HCT116 (cell line): ENCODE data around the gene LRRN2. TPM values are rescaled to one million over a fixed set of nuclear protein-coding genes. Genes with fewer than 3 reads are reported as not detected.

Source experiments
- ATAC-seq: fragments of 200-7000 bp; cut with Tn5 transposase; 2 replicates; pipeline ENCODE4 v1.9.1; 2020; ENCODE audit warnings: mild to moderate bottlenecking, moderate library complexity
- BruUV-seq: library from RNA; stranded (reverse); fragments of 400-500 nt; replicated peaks from 2 replicates; lab custom pipeline; 2021; lab: Mats Ljungman, UMichigan
- CTCF ChIA-PET: fragments of 300-600 bp; sonication (Branson Sonifier 250); formaldehyde crosslinking; loops from one replicate; lab custom pipeline; 2021; ENCODE audit warnings: antibody characterized with exemption; lab: Charles Lee
- POLR2A ChIA-PET: fragments of 300-600, 350-600 bp; sonication (Branson Sonifier 250); formaldehyde crosslinking; loops from one replicate; lab custom pipeline; 2021; ENCODE audit warnings: antibody characterized with exemption; lab: Charles Lee
- RAD21 ChIA-PET, 2 experiments: fragments of 300-600 bp; sonication (Branson Sonifier 250); formaldehyde crosslinking; loops; one replicate each; lab custom pipeline; 2023; ENCODE audit warnings: low total read pairs in 2 of 2; ENCODE audit not compliant: uncharacterized antibody in 2 of 2, unreplicated experiment in 2 of 2, low non-redundant PET in 1 of 2; lab: Charles Lee
- DNase-seq: peaks from one replicate; pipeline ENCODE4 v3.0.0-alpha.2; 2010; ENCODE audit warnings: low read depth, low spot score
- H2AFZ ChIP-seq: fragments of 200-600 bp; shearing (Covaris generic), sonication (generic); 2 replicates; pipeline ENCODE4 v1.6.1; 2017; ENCODE audit warnings: low read depth, mixed run types, mixed read lengths, antibody characterized with exemption, low read length; ENCODE audit not compliant: poor library complexity, severe bottlenecking
- H3K27ac ChIP-seq: 2 replicates; pipeline ENCODE4 v1.5.1; 2012; ENCODE audit warnings: low read depth, low read length
- H3K27me3 ChIP-seq: fragments of 200-600 bp; sonication (generic); 2 replicates; pipeline ENCODE4 v1.6.1; 2016; ENCODE audit warnings: mixed run types, low read length, mixed read lengths; ENCODE audit not compliant: insufficient read depth
- H3K36me3 ChIP-seq, 2 experiments: fragments of 200-500 bp in 1 of 2; fragments of 200-600 bp in 1 of 2; sonication (Bioruptor generic) in 1 of 2; sonication (generic) in 1 of 2; 2 replicates each; pipeline versions ENCODE4 v1.5.1 to v1.6.1; 2014 to 2016; ENCODE audit warnings: low read length in 2 of 2, inconsistent platforms in 1 of 2, mixed read lengths in 1 of 2, mixed run types in 1 of 2; ENCODE audit not compliant: insufficient read depth in 2 of 2, control insufficient read depth in 1 of 2
- H3K4me1 ChIP-seq, 2 experiments: fragments of 200-600 bp in 1 of 2; sonication (generic) in 1 of 2; 2 replicates each; pipeline versions ENCODE4 v1.5.1 to v1.6.1; 2012 to 2017; ENCODE audit warnings: low read length in 2 of 2, inconsistent platforms in 1 of 2, mild to moderate bottlenecking in 1 of 2, mixed read lengths in 1 of 2, mixed run types in 1 of 2, moderate library complexity in 1 of 2; ENCODE audit not compliant: insufficient read depth in 2 of 2, control insufficient read depth in 1 of 2
- H3K4me2 ChIP-seq: fragments of 200-600 bp; sonication (generic); 2 replicates; pipeline ENCODE4 v1.6.1; 2017; ENCODE audit warnings: mixed run types, low read length, mixed read lengths
- H3K4me3 ChIP-seq, 2 experiments: fragments of 200-600 bp in 1 of 2; sonication (generic) in 1 of 2; replicated peaks in 1 of 2; 2 replicates each; pipeline ENCODE4 v1.5.1; 2011 to 2016; ENCODE audit warnings: low read length in 2 of 2, control low read depth in 1 of 2, low read depth in 1 of 2, mild to moderate bottlenecking in 1 of 2, mixed read lengths in 1 of 2, mixed run types in 1 of 2
- H3K79me2 ChIP-seq: fragments of 200-600 bp; sonication (generic); 2 replicates; pipeline ENCODE4 v1.6.1; 2017; ENCODE audit warnings: mild to moderate bottlenecking, mixed run types, low read length, moderate library complexity, mixed read lengths; ENCODE audit not compliant: insufficient read depth
- H3K9ac ChIP-seq: fragments of 200-600 bp; sonication (generic); 2 replicates; pipeline ENCODE4 v1.6.1; 2016; ENCODE audit warnings: low read length, mixed read lengths
- H3K9me2 ChIP-seq: fragments of 200-600 bp; sonication (generic), shearing (Covaris generic); 2 replicates; pipeline ENCODE4 v1.6.1; 2017; ENCODE audit warnings: mixed run types, mild to moderate bottlenecking, moderate library complexity; ENCODE audit not compliant: insufficient read depth
- H3K9me3 ChIP-seq, 2 experiments: fragments of 200-500 bp in 1 of 2; fragments of 200-600 bp in 1 of 2; sonication (Bioruptor generic) in 1 of 2; sonication (generic) in 1 of 2; 2 replicates each; pipeline ENCODE4 v1.6.1; 2014 to 2017; ENCODE audit warnings: low read length in 2 of 2, mixed read lengths in 2 of 2, inconsistent platforms in 1 of 2, low read depth in 1 of 2, mild to moderate bottlenecking in 1 of 2, mixed run types in 1 of 2, moderate library complexity in 1 of 2; ENCODE audit not compliant: control insufficient read depth in 1 of 2, insufficient read depth in 1 of 2
- H4K20me1 ChIP-seq: fragments of 200-600 bp; sonication (generic), shearing (Covaris generic); 2 replicates; pipeline ENCODE4 v1.6.1; 2017; ENCODE audit warnings: mixed run types, mild to moderate bottlenecking, moderate library complexity; ENCODE audit not compliant: insufficient read depth
- CEBPB ChIP-seq: IDR thresholded peaks from 2 replicates; pipeline ENCODE4 v1.6.1; 2012; ENCODE audit warnings: low read depth
- EGR1 ChIP-seq: IDR thresholded peaks from 2 replicates; pipeline ENCODE4 v1.6.1; 2012; ENCODE audit warnings: low read depth
- ELF1 ChIP-seq: IDR thresholded peaks from 2 replicates; pipeline ENCODE4 v1.6.1; 2012; ENCODE audit warnings: low read depth, borderline replicate concordance
- EZH2 ChIP-seq: fragments of 200-600 bp; sonication (generic); IDR thresholded peaks from 2 replicates; pipeline ENCODE4 v1.6.1; 2017; ENCODE audit warnings: antibody characterized with exemption, mixed run types
- EZH2phosphoT487 ChIP-seq: fragments of 200-600 bp; IDR thresholded peaks from 2 replicates; pipeline ENCODE4 v1.6.1; 2018; ENCODE audit warnings: antibody characterized with exemption, borderline replicate concordance
- FOSL1 ChIP-seq: IDR thresholded peaks from 2 replicates; pipeline ENCODE4 v1.6.1; 2012; ENCODE audit warnings: low read depth
- JUND ChIP-seq: IDR thresholded peaks from 2 replicates; pipeline ENCODE4 v1.6.1; 2012
- POLR2A ChIP-seq: IDR thresholded peaks from 2 replicates; pipeline ENCODE4 v1.7.0; 2011; ENCODE audit warnings: borderline replicate concordance; ENCODE audit not compliant: insufficient read depth, insufficient read length; ENCODE audit errors: extremely low read depth
- POLR2AphosphoS5 ChIP-seq: IDR thresholded peaks from 2 replicates; pipeline ENCODE4 v1.6.1; 2011; ENCODE audit warnings: mild to moderate bottlenecking, low read depth, low read length, moderate library complexity
- RAD21 ChIP-seq: IDR thresholded peaks from 2 replicates; pipeline ENCODE4 v1.6.1; 2012; ENCODE audit warnings: low read depth, mild to moderate bottlenecking
- SIN3A ChIP-seq: IDR thresholded peaks from 2 replicates; pipeline ENCODE4 v1.6.1; 2012; ENCODE audit warnings: low read depth
- SP1 ChIP-seq: IDR thresholded peaks from 2 replicates; pipeline ENCODE4 v1.6.1; 2012; ENCODE audit warnings: low read depth
- SRF ChIP-seq: IDR thresholded peaks from 2 replicates; pipeline ENCODE4 v1.6.1; 2012; ENCODE audit warnings: low read depth
- TCF7L2 ChIP-seq: IDR thresholded peaks from 2 replicates; pipeline ENCODE4 v1.7.0; 2011; ENCODE audit warnings: borderline replicate concordance, inconsistent platforms; ENCODE audit not compliant: insufficient read depth, insufficient read length; ENCODE audit errors: extremely low read depth
- YY1 ChIP-seq: IDR thresholded peaks from 2 replicates; pipeline ENCODE4 v1.6.1; 2011; ENCODE audit warnings: low read length, low read depth, moderate library complexity, mild to moderate bottlenecking; ENCODE audit not compliant: insufficient replicate concordance; ENCODE audit errors: extremely low read depth
- ZFX ChIP-seq: fragments of 450-650 bp; IDR thresholded peaks from 2 replicates; pipeline ENCODE4 v1.6.1; 2017
- intact Hi-C: fragments of 100-400 bp; cut with micrococcal nuclease; formaldehyde crosslinking; loops from 2 replicates; pipeline ENCODE4 v1.10.0; 2022
- total RNA-seq: library from RNA; stranded (reverse); gene quantifications from one replicate; pipeline ENCODE4 v1.2.1, GENCODE V29; 2021; ENCODE audit not compliant: unreplicated experiment
- TF ChIP-seq, protein P1 (sequence below), 3 experiments: fragments of 200-600 bp in 1 of 3; sonication (generic) in 1 of 3; IDR thresholded peaks in 2 of 3; conservative IDR thresholded peaks in 1 of 3; 2 replicates each; pipeline ENCODE4 v1.5.1; 2012 to 2017; ENCODE audit warnings: low read depth in 2 of 3, low read length in 2 of 3, antibody characterized with exemption in 1 of 3, borderline replicate concordance in 1 of 3, control low read depth in 1 of 3, mild to moderate bottlenecking in 1 of 3, mixed read lengths in 1 of 3, mixed run types in 1 of 3, moderate library complexity in 1 of 3; ENCODE audit not compliant: insufficient read depth in 1 of 3
- TF ChIP-seq, protein P2 (sequence below): IDR thresholded peaks from 2 replicates; pipeline ENCODE4 v1.6.1; 2012; ENCODE audit warnings: low read depth
- TF ChIP-seq, protein P3 (sequence below): IDR thresholded peaks from 2 replicates; pipeline ENCODE4 v1.6.1; 2012
- TF ChIP-seq, protein P4 (sequence below): IDR thresholded peaks from 2 replicates; pipeline ENCODE4 v1.6.1; 2011; ENCODE audit warnings: mild to moderate bottlenecking, low read length, moderate library complexity; ENCODE audit not compliant: insufficient replicate concordance; ENCODE audit errors: extremely low read depth

The LRRN2 gene
- total RNA-seq, 1 experiment from 2014 or later = 3.2 TPM

DNA sequence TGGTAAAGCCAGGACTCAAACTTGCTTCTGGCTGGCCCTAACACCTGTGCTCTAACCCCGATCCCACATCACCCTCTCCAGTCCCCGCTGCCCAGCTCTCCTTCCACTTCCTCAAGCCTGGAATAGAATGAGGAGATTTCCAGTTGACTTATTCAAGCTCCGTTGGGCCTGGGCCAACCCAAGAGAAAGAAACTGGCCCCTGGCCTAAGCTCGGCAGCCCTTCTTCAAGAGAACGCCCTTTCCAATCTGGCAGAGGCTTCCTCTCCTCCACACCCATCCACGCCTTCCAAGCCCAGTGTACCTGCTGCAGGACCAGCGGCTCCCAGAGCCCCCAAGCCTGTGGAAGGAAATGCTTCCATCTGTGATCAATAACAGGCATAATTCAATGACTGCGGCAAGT is 51.9 kb downstream of the LRRN2 start:
- intact Hi-C loops = no loop called here
- POLR2A ChIA-PET = no interaction called here

More for the DNA sequence above, 51.9 kb downstream of the LRRN2 start:
- no peaks in the 10 kb centered on the region for H3K9me2 ChIP-seq
- no peaks in the 10 kb centered on the region; the same call in 1 of the 2 replicates for H3K27me3 ChIP-seq
- H3K79me2 ChIP-seq = no peaks in the 10 kb centered on the region
- no peaks in the 10 kb centered on the region for H4K20me1 ChIP-seq
- no peak overlapping the region for H3K27ac ChIP-seq
- H3K4me1 ChIP-seq = no peaks in the 10 kb centered on the region
- H3K9ac ChIP-seq = no peak overlapping the region
- H3K9me3 ChIP-seq = no peaks in the 10 kb centered on the region
- TF ChIP-seq, protein P1, sequence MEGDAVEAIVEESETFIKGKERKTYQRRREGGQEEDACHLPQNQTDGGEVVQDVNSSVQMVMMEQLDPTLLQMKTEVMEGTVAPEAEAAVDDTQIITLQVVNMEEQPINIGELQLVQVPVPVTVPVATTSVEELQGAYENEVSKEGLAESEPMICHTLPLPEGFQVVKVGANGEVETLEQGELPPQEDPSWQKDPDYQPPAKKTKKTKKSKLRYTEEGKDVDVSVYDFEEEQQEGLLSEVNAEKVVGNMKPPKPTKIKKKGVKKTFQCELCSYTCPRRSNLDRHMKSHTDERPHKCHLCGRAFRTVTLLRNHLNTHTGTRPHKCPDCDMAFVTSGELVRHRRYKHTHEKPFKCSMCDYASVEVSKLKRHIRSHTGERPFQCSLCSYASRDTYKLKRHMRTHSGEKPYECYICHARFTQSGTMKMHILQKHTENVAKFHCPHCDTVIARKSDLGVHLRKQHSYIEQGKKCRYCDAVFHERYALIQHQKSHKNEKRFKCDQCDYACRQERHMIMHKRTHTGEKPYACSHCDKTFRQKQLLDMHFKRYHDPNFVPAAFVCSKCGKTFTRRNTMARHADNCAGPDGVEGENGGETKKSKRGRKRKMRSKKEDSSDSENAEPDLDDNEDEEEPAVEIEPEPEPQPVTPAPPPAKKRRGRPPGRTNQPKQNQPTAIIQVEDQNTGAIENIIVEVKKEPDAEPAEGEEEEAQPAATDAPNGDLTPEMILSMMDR (IDR thresholded peaks at IDR 0.05 in 2 of 3, conservative IDR thresholded peaks at IDR 0.05 in 1 of 3; ENCODE audit: borderline replicate concordance in 1 of 3, insufficient read depth in 1 of 3, low read depth in 2 of 3, low read length in 2 of 3) = no peak
- TF ChIP-seq FOSL1 = no peak
- TF ChIP-seq EGR1 = no peak
- no peak for TF ChIP-seq RAD21
- TF ChIP-seq SRF = no peak
- no peak for TF ChIP-seq ZFX
- TF ChIP-seq SIN3A = no peak
- no peak for TF ChIP-seq SP1
- no peak for TF ChIP-seq TCF7L2
- TF ChIP-seq YY1 = no peak
- TF ChIP-seq, protein P2, sequence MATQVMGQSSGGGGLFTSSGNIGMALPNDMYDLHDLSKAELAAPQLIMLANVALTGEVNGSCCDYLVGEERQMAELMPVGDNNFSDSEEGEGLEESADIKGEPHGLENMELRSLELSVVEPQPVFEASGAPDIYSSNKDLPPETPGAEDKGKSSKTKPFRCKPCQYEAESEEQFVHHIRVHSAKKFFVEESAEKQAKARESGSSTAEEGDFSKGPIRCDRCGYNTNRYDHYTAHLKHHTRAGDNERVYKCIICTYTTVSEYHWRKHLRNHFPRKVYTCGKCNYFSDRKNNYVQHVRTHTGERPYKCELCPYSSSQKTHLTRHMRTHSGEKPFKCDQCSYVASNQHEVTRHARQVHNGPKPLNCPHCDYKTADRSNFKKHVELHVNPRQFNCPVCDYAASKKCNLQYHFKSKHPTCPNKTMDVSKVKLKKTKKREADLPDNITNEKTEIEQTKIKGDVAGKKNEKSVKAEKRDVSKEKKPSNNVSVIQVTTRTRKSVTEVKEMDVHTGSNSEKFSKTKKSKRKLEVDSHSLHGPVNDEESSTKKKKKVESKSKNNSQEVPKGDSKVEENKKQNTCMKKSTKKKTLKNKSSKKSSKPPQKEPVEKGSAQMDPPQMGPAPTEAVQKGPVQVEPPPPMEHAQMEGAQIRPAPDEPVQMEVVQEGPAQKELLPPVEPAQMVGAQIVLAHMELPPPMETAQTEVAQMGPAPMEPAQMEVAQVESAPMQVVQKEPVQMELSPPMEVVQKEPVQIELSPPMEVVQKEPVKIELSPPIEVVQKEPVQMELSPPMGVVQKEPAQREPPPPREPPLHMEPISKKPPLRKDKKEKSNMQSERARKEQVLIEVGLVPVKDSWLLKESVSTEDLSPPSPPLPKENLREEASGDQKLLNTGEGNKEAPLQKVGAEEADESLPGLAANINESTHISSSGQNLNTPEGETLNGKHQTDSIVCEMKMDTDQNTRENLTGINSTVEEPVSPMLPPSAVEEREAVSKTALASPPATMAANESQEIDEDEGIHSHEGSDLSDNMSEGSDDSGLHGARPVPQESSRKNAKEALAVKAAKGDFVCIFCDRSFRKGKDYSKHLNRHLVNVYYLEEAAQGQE = no peak
- TF ChIP-seq POLR2AphosphoS5 = no peak
- TF ChIP-seq, protein P3, sequence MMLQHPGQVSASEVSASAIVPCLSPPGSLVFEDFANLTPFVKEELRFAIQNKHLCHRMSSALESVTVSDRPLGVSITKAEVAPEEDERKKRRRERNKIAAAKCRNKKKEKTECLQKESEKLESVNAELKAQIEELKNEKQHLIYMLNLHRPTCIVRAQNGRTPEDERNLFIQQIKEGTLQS = no peak
- no peak for TF ChIP-seq ELF1
- TF ChIP-seq POLR2A = no peak
- no peak for TF ChIP-seq JUND
- no peak for TF ChIP-seq EZH2phosphoT487
- TF ChIP-seq, protein P4, sequence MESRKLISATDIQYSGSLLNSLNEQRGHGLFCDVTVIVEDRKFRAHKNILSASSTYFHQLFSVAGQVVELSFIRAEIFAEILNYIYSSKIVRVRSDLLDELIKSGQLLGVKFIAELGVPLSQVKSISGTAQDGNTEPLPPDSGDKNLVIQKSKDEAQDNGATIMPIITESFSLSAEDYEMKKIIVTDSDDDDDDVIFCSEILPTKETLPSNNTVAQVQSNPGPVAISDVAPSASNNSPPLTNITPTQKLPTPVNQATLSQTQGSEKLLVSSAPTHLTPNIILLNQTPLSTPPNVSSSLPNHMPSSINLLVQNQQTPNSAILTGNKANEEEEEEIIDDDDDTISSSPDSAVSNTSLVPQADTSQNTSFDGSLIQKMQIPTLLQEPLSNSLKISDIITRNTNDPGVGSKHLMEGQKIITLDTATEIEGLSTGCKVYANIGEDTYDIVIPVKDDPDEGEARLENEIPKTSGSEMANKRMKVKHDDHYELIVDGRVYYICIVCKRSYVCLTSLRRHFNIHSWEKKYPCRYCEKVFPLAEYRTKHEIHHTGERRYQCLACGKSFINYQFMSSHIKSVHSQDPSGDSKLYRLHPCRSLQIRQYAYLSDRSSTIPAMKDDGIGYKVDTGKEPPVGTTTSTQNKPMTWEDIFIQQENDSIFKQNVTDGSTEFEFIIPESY = no peak
- no peak for TF ChIP-seq EZH2
- TF ChIP-seq CEBPB = no peak
- H3K4me3 ChIP-seq = no peak overlapping the region
- DNase-seq = no peak
- no peak for ATAC-seq
- H3K4me2 ChIP-seq = no peak overlapping the region
- no peaks in the 10 kb centered on the region for H3K36me3 ChIP-seq
- ChIA-PET RAD21 (no interaction called here), CTCF (no interaction called here)
- no TSS peak for BruUV-seq
- H2AFZ ChIP-seq = no peak overlapping the region
